ENCODE data around the gene KAT8.

Gene KAT8

GRCh38 chr16:31089199-31089598, 28.3 kb upstream of the KAT8 start:
- Mint-ChIP-seq H3K4me1 (peaks cover 20% of the 10 kb centered on the region), H3K9me3 (no peaks in the 10 kb centered on the region), H3K36me3 (ENCODE audit: low read depth) (peaks cover 14% of the 10 kb centered on the region), H3K27me3 (ENCODE audit: low read depth) (no peaks in the 10 kb centered on the region), H3K27ac (no peak overlapping the region), H3K4me3 (no peak overlapping the region)
- no peak for TF ChIP-seq CTCF (IDR thresholded peaks at IDR 0.05; ENCODE audit: unreplicated experiment in 3 of 3)

GRCh38 chr16:31090540-31090939, 26.9 kb upstream of the KAT8 start:
- Mint-ChIP-seq H3K4me3 (peak overlapping the region in 2 of 3 experiments; percentile 7 to 13), H3K36me3 (ENCODE audit: low read depth) (peaks cover 12% of the 10 kb centered on the region), H3K9me3 (no peaks in the 10 kb centered on the region), H3K4me1 (peaks cover 18% of the 10 kb centered on the region), H3K27ac (no peak overlapping the region), H3K27me3 (ENCODE audit: low read depth) (no peaks in the 10 kb centered on the region)
- no peak for TF ChIP-seq CTCF (IDR thresholded peaks at IDR 0.05; ENCODE audit: unreplicated experiment in 3 of 3)

- Mint-ChIP-seq H3K4me3 (peak overlapping the region; percentile 72 to 95 (median 76)), H3K27me3 (ENCODE audit: low read depth) (no peaks in the 10 kb centered on the region), H3K36me3 (ENCODE audit: low read depth) (peaks cover 10% of the 10 kb centered on the region), H3K9me3 (no peaks in the 10 kb centered on the region), H3K27ac (peak overlapping the region in 1 of 3 experiments; percentile 39), H3K4me1 (peaks cover 13% of the 10 kb centered on the region)
- TF ChIP-seq CTCF (IDR thresholded peaks at IDR 0.05; ENCODE audit: unreplicated experiment in 3 of 3) = no peak
Observed at GRCh38 chr16:31092330-31092729, 25.1 kb upstream of the KAT8 start.

- no peak for TF ChIP-seq CTCF (IDR thresholded peaks at IDR 0.05; ENCODE audit: unreplicated experiment in 3 of 3)
- Mint-ChIP-seq H3K36me3 (ENCODE audit: low read depth) (peaks cover 10% of the 10 kb centered on the region), H3K27me3 (ENCODE audit: low read depth) (no peaks in the 10 kb centered on the region), H3K9me3 (no peaks in the 10 kb centered on the region), H3K27ac (no peak overlapping the region), H3K4me3 (peak overlapping the region; percentile 83 to 95 (median 94)), H3K4me1 (peaks cover 13% of the 10 kb centered on the region)
Observed at GRCh38 chr16:31093132-31093703, 24.2 kb upstream of the KAT8 start.

GRCh38 chr16:31094088-31094423, 23.4 kb upstream of the KAT8 start:
- TF ChIP-seq CTCF (IDR thresholded peaks at IDR 0.05; ENCODE audit: unreplicated experiment in 3 of 3) = no peak
- H3K9me3 Mint-ChIP-seq = no peaks in the 10 kb centered on the region
- peak overlapping the region; percentile 24 to 79 (median 66) for H3K27ac Mint-ChIP-seq
- H3K27me3 Mint-ChIP-seq (ENCODE audit: low read depth) = no peaks in the 10 kb centered on the region
- H3K4me3 Mint-ChIP-seq = peak overlapping the region; percentile 90 to 95 (median 94)
- H3K36me3 Mint-ChIP-seq (ENCODE audit: low read depth) = peaks cover 10% of the 10 kb centered on the region
- peaks cover 13% of the 10 kb centered on the region for H3K4me1 Mint-ChIP-seq

- peak within 1 kb of the TSS; percentile 90 to 95 (median 94) for H3K4me3 Mint-ChIP-seq
- H3K27me3 Mint-ChIP-seq (ENCODE audit: low read depth) = no peaks in the 10 kb centered on the region
- no peak for TF ChIP-seq CTCF (IDR thresholded peaks at IDR 0.05; ENCODE audit: unreplicated experiment in 3 of 3)
- H3K4me1 Mint-ChIP-seq = peaks cover 13% of the 10 kb centered on the region
- H3K9me3 Mint-ChIP-seq = no peaks in the 10 kb centered on the region
- H3K27ac Mint-ChIP-seq = peak within 1 kb of the TSS; percentile 24 to 79 (median 79)
- peaks cover 10% of the 10 kb centered on the region for H3K36me3 Mint-ChIP-seq (ENCODE audit: low read depth)
Observed at GRCh38 chr16:31094424-31095120, 22.9 kb upstream of the KAT8 start, which contains the start of gene VKORC1. TSS of gene VKORC1 (minus strand) at chr16:31094797. CDS start at chr16:31094729, 68 bp downstream.

Data from nephron (organoid).